ENCODE results near the gene APBA2. TPM values are rescaled to one million over a fixed set of nuclear protein-coding genes. Genes with fewer than 3 reads are reported as not detected.
"Not testable (repeated sequence)": the region's sequence is repeated elsewhere in the genome, so short reads cannot be mapped to it uniquely, and the experiment has no call there.

APBA2 gene
- 37.1 and 41.0 TPM in 2 replicates for total RNA-seq
- long read RNA-seq, partial matches to known transcripts, result 21 of 47 reads
- long read RNA-seq, other reads (novel, unspliced or antisense), result 26 of 47 reads

- peak within 1 kb of the TSS; percentile 76 for H3K27ac Mint-ChIP-seq
- no peak for TF ChIP-seq CTCF (IDR thresholded peaks at IDR 0.05; ENCODE audit: unreplicated experiment)
- H3K27me3 Mint-ChIP-seq, result peaks cover 9% of the 10 kb centered on the region
- DNase-seq (ENCODE audit: low spot score, unreplicated experiment), result peak; percentile 51
- peaks cover 12% of the 10 kb centered on the region for H3K4me1 Mint-ChIP-seq (ENCODE audit: low read depth)
- H3K36me3 Mint-ChIP-seq (ENCODE audit: insufficient read depth), result no peaks in the 10 kb centered on the region
- peak within 1 kb of the TSS; percentile 74 for H3K4me3 Mint-ChIP-seq (ENCODE audit: low read depth)
- H3K9me3 Mint-ChIP-seq (ENCODE audit: low read depth), result no peaks in the 10 kb centered on the region
These were observed at the start of gene APBA2 for GRCh38 chr15:28885630-28886430. TSS of gene APBA2 (plus strand) at chr15:28885974. CDS start at chr15:29053885, 167,911 bp downstream.

- H3K4me1 Mint-ChIP-seq (ENCODE audit: low read depth); H3K36me3 Mint-ChIP-seq (ENCODE audit: insufficient read depth); H3K27me3 Mint-ChIP-seq; H3K27ac Mint-ChIP-seq; DNase-seq (ENCODE audit: low spot score, unreplicated experiment); H3K9me3 Mint-ChIP-seq (ENCODE audit: low read depth); H3K4me3 Mint-ChIP-seq (ENCODE audit: low read depth): not testable (repeated sequence)
These were observed 45.5 kb upstream of the APBA2 start for GRCh38 chr15:28840285-28840684.

GRCh38 chr15:28842210-28842609, 43.6 kb upstream of the APBA2 start:
- H3K36me3 Mint-ChIP-seq (ENCODE audit: insufficient read depth); H3K4me3 Mint-ChIP-seq (ENCODE audit: low read depth): not testable (repeated sequence)

GRCh38 chr15:28843520-28843919, 42.3 kb upstream of the APBA2 start:
- H3K9me3 Mint-ChIP-seq (ENCODE audit: low read depth); H3K27me3 Mint-ChIP-seq; H3K27ac Mint-ChIP-seq; H3K4me3 Mint-ChIP-seq (ENCODE audit: low read depth); H3K4me1 Mint-ChIP-seq (ENCODE audit: low read depth); H3K36me3 Mint-ChIP-seq (ENCODE audit: insufficient read depth); DNase-seq (ENCODE audit: low spot score, unreplicated experiment): not testable (repeated sequence)

More at GRCh38 chr15:28842210-28842609, 43.6 kb upstream of the APBA2 start:
- H3K27ac Mint-ChIP-seq; H3K9me3 Mint-ChIP-seq (ENCODE audit: low read depth); H3K27me3 Mint-ChIP-seq; DNase-seq (ENCODE audit: low spot score, unreplicated experiment); H3K4me1 Mint-ChIP-seq (ENCODE audit: low read depth): not testable (repeated sequence)

GRCh38 chr15:28844147-28844546, 41.6 kb upstream of the APBA2 start:
- H3K4me1 Mint-ChIP-seq (ENCODE audit: low read depth); H3K27me3 Mint-ChIP-seq; DNase-seq (ENCODE audit: low spot score, unreplicated experiment); H3K4me3 Mint-ChIP-seq (ENCODE audit: low read depth); H3K9me3 Mint-ChIP-seq (ENCODE audit: low read depth); H3K36me3 Mint-ChIP-seq (ENCODE audit: insufficient read depth): not testable (repeated sequence)
- H3K27ac Mint-ChIP-seq, result peak overlapping the region; percentile 64

- not testable (repeated sequence) for H3K27me3 Mint-ChIP-seq; H3K9me3 Mint-ChIP-seq (ENCODE audit: low read depth); H3K27ac Mint-ChIP-seq; DNase-seq (ENCODE audit: low spot score, unreplicated experiment); H3K4me1 Mint-ChIP-seq (ENCODE audit: low read depth); H3K4me3 Mint-ChIP-seq (ENCODE audit: low read depth); H3K36me3 Mint-ChIP-seq (ENCODE audit: insufficient read depth)
These were observed 38.5 kb upstream of the APBA2 start for GRCh38 chr15:28847247-28847646.

GRCh38 chr15:28847959-28848358, 37.8 kb upstream of the APBA2 start:
- H3K27me3 Mint-ChIP-seq; H3K9me3 Mint-ChIP-seq (ENCODE audit: low read depth); DNase-seq (ENCODE audit: low spot score, unreplicated experiment); H3K4me1 Mint-ChIP-seq (ENCODE audit: low read depth); H3K36me3 Mint-ChIP-seq (ENCODE audit: insufficient read depth); H3K27ac Mint-ChIP-seq; H3K4me3 Mint-ChIP-seq (ENCODE audit: low read depth): not testable (repeated sequence)

- not testable (repeated sequence) for DNase-seq (ENCODE audit: low spot score, unreplicated experiment); H3K27me3 Mint-ChIP-seq; H3K27ac Mint-ChIP-seq; H3K9me3 Mint-ChIP-seq (ENCODE audit: low read depth); H3K4me1 Mint-ChIP-seq (ENCODE audit: low read depth); H3K36me3 Mint-ChIP-seq (ENCODE audit: insufficient read depth); H3K4me3 Mint-ChIP-seq (ENCODE audit: low read depth)
These were observed 37.3 kb upstream of the APBA2 start, which contains the start of gene GOLGA6L7 for GRCh38 chr15:28848521-28848920. TSS of gene GOLGA6L7 (minus strand) at chr15:28848644. CDS start at chr15:28848549, 95 bp downstream.

- H3K9me3 Mint-ChIP-seq (ENCODE audit: low read depth); H3K36me3 Mint-ChIP-seq (ENCODE audit: insufficient read depth): not testable (repeated sequence)
These were observed 36.5 kb upstream of the APBA2 start for GRCh38 chr15:28849271-28849670.

GRCh38 chr15:28849766-28850165, 36.0 kb upstream of the APBA2 start:
- H3K27me3 Mint-ChIP-seq; H3K4me3 Mint-ChIP-seq (ENCODE audit: low read depth); H3K4me1 Mint-ChIP-seq (ENCODE audit: low read depth); H3K27ac Mint-ChIP-seq; H3K36me3 Mint-ChIP-seq (ENCODE audit: insufficient read depth); H3K9me3 Mint-ChIP-seq (ENCODE audit: low read depth); DNase-seq (ENCODE audit: low spot score, unreplicated experiment): not testable (repeated sequence)

More at GRCh38 chr15:28849271-28849670, 36.5 kb upstream of the APBA2 start:
- not testable (repeated sequence) for H3K4me3 Mint-ChIP-seq (ENCODE audit: low read depth); DNase-seq (ENCODE audit: low spot score, unreplicated experiment); H3K4me1 Mint-ChIP-seq (ENCODE audit: low read depth); H3K27ac Mint-ChIP-seq; H3K27me3 Mint-ChIP-seq

GRCh38 chr15:28853654-28854053, 32.1 kb upstream of the APBA2 start:
- not testable (repeated sequence) for H3K36me3 Mint-ChIP-seq (ENCODE audit: insufficient read depth); H3K4me1 Mint-ChIP-seq (ENCODE audit: low read depth); H3K9me3 Mint-ChIP-seq (ENCODE audit: low read depth); DNase-seq (ENCODE audit: low spot score, unreplicated experiment); H3K4me3 Mint-ChIP-seq (ENCODE audit: low read depth); H3K27me3 Mint-ChIP-seq
- H3K27ac Mint-ChIP-seq, result peak overlapping the region; percentile 4

- not testable (repeated sequence) for H3K27ac Mint-ChIP-seq; DNase-seq (ENCODE audit: low spot score, unreplicated experiment); H3K9me3 Mint-ChIP-seq (ENCODE audit: low read depth); H3K27me3 Mint-ChIP-seq; H3K4me1 Mint-ChIP-seq (ENCODE audit: low read depth); H3K4me3 Mint-ChIP-seq (ENCODE audit: low read depth); H3K36me3 Mint-ChIP-seq (ENCODE audit: insufficient read depth)
These were observed 31.2 kb upstream of the APBA2 start for GRCh38 chr15:28854578-28854977.

Data from progenitor cell of endocrine pancreas (in vitro differentiated cells).